OCI-LY7 (cell line): Measurements from ENCODE around the gene KRTAP2-2. TPM values are rescaled to one million over a fixed set of nuclear protein-coding genes. Genes with fewer than 3 reads are reported as not detected.

ENCODE experiments used
- BruUV-seq: library from RNA; stranded (reverse); fragments of 400-500 nt; replicated peaks from 2 replicates; lab custom pipeline; 2021; lab: Mats Ljungman, UMichigan
- CTCF ChIA-PET: fragments of 300-600 bp; sonication (Branson Sonifier 250); formaldehyde crosslinking; loops from one replicate; lab custom pipeline; 2022; ENCODE audit warnings: antibody characterized with exemption; ENCODE audit not compliant: unreplicated experiment; lab: Charles Lee
- POLR2A ChIA-PET: fragments of 300-600 bp; sonication (Branson Sonifier 250); formaldehyde crosslinking; loops from one replicate; lab custom pipeline; 2022; ENCODE audit warnings: antibody characterized with exemption; lab: Charles Lee
- DNase-seq: peaks from one replicate; pipeline ENCODE4 v3.0.0-alpha.2; 2015; ENCODE audit warnings: low spot score
- H2AFZ ChIP-seq: fragments of 200-600 bp; sonication (generic), shearing (Covaris generic); 2 replicates; pipeline ENCODE4 v1.6.1; 2014; ENCODE audit warnings: mild to moderate bottlenecking, antibody characterized with exemption, low read length, moderate library complexity
- H3K27ac ChIP-seq: fragments of 200-600 bp; sonication (generic); 2 replicates; pipeline ENCODE4 v1.5.1; 2014; ENCODE audit warnings: mixed run types, low read depth, mild to moderate bottlenecking, moderate library complexity, low read length, inconsistent platforms; ENCODE audit not compliant: poor library complexity, severe bottlenecking
- H3K36me3 ChIP-seq: fragments of 200-600 bp; sonication (generic); 2 replicates; pipeline ENCODE4 v1.6.1; 2014; ENCODE audit warnings: mild to moderate bottlenecking, antibody characterized with exemption, low read length, moderate library complexity, mixed read lengths; ENCODE audit not compliant: insufficient read depth
- H3K4me1 ChIP-seq: fragments of 200-600 bp; sonication (generic); 2 replicates; pipeline ENCODE4 v1.5.1; 2014; ENCODE audit warnings: mild to moderate bottlenecking, low read length; ENCODE audit not compliant: insufficient read depth, poor library complexity, severe bottlenecking
- H3K4me2 ChIP-seq: fragments of 200-600 bp; sonication (generic); 2 replicates; pipeline ENCODE4 v1.6.1; 2014; ENCODE audit warnings: mild to moderate bottlenecking, low read length
- H3K4me3 ChIP-seq: fragments of 200-600 bp; sonication (generic); 2 replicates; pipeline ENCODE4 v1.5.1; 2014; ENCODE audit warnings: mild to moderate bottlenecking, low read depth, low read length; ENCODE audit not compliant: poor library complexity, severe bottlenecking
- H3K79me2 ChIP-seq: fragments of 200-600 bp; sonication (generic); 2 replicates; pipeline ENCODE4 v1.6.1; 2016; ENCODE audit warnings: low read depth, mild to moderate bottlenecking, low read length, moderate library complexity, mixed read lengths; ENCODE audit not compliant: insufficient read depth
- H3K9me2 ChIP-seq: fragments of 200-600 bp; sonication (generic); 2 replicates; pipeline ENCODE4 v1.6.1; 2016; ENCODE audit warnings: mild to moderate bottlenecking, low read length, mixed read lengths; ENCODE audit not compliant: insufficient read depth
- H3K9me3 ChIP-seq: fragments of 200-600 bp; sonication (generic); 2 replicates; pipeline ENCODE4 v1.6.1; 2014; ENCODE audit warnings: mild to moderate bottlenecking, mixed run types, low read length, mixed read lengths
- H4K20me1 ChIP-seq: fragments of 200-600 bp; sonication (generic); 2 replicates; pipeline ENCODE4 v1.6.1; 2014; ENCODE audit warnings: mild to moderate bottlenecking, antibody characterized with exemption, low read length, moderate library complexity, mixed read lengths; ENCODE audit not compliant: insufficient read depth
- EZH2phosphoT487 ChIP-seq: fragments of 200-600 bp; sonication (generic); IDR thresholded peaks from 2 replicates; pipeline ENCODE4 v1.6.1; 2018; ENCODE audit warnings: low read depth, borderline replicate concordance, mild to moderate bottlenecking, mixed run types, antibody characterized with exemption, low read length, moderate library complexity, mixed read lengths
- intact Hi-C: fragments of 100-400 bp; cut with micrococcal nuclease; formaldehyde crosslinking; loops from one replicate; pipeline ENCODE4 v1.10.0; 2022; ENCODE audit not compliant: unreplicated experiment
- total RNA-seq, 2 experiments: library from RNA; depleted of rRNA in 1 of 2; stranded (reverse); fragments of >200 nt in 1 of 2; shearing (Covaris generic) in 1 of 2; gene quantifications; 2 replicates each; pipeline ENCODE4 v1.2.3, GENCODE V29; 2014 to 2022
- TF ChIP-seq, protein P1 (sequence below): fragments of 200-600 bp; sonication (generic); conservative IDR thresholded peaks from 2 replicates; pipeline ENCODE4 v1.5.1; 2014; ENCODE audit warnings: mild to moderate bottlenecking, antibody characterized with exemption, low read length, moderate library complexity, mixed read lengths

The KRTAP2-2 gene
- total RNA-seq, 2 experiments from 2014 or later = not detected

DNA sequence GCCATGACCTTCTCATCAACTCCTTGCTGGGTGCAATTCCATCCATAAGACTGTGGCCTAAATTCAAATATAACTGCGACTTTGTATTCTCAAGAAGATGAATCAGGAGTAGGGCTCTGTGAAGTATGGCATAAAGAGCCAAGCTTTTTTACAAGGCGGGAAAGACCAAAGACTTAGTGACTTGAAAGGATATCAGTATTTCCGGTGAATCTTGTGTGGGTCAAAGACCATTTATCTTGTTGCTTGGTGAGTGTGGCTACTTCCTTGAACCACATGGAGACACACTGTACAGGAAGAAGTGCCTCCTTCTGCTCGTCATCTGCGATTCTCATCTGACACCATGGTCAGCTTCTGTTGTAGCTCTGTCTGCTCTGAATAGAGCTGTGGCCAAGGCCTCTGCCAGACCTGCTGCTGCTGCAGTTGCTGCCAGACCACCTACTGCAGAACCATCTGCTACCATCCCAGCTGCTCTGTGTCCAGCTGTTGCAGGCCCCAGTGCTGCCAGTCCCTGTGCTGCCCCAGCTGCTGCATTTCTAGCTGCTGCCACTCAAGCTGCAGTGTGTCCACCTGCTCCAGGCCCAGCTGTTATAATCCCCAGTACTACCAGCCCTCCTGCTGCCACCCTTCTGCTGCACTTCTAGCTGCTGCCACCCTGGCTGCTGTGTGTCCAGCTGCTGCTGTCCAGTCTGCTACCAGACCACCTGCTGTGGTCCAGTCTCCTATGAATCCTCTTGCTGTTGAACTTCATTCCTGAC lies 16.8 kb upstream of the KRTAP2-2 start:
- H3K9me3 ChIP-seq = no peaks in the 10 kb centered on the region
- H3K27ac ChIP-seq = no peak overlapping the region
- no peak overlapping the region for H3K4me2 ChIP-seq
- no peak for DNase-seq
- H3K9me2 ChIP-seq = no peaks in the 10 kb centered on the region
- H3K4me1 ChIP-seq = no peaks in the 10 kb centered on the region
- H4K20me1 ChIP-seq = no peaks in the 10 kb centered on the region
- POLR2A ChIA-PET = no interaction called here
- TF ChIP-seq, protein P1, sequence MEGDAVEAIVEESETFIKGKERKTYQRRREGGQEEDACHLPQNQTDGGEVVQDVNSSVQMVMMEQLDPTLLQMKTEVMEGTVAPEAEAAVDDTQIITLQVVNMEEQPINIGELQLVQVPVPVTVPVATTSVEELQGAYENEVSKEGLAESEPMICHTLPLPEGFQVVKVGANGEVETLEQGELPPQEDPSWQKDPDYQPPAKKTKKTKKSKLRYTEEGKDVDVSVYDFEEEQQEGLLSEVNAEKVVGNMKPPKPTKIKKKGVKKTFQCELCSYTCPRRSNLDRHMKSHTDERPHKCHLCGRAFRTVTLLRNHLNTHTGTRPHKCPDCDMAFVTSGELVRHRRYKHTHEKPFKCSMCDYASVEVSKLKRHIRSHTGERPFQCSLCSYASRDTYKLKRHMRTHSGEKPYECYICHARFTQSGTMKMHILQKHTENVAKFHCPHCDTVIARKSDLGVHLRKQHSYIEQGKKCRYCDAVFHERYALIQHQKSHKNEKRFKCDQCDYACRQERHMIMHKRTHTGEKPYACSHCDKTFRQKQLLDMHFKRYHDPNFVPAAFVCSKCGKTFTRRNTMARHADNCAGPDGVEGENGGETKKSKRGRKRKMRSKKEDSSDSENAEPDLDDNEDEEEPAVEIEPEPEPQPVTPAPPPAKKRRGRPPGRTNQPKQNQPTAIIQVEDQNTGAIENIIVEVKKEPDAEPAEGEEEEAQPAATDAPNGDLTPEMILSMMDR = no peak
- no peaks in the 10 kb centered on the region for H3K79me2 ChIP-seq
- no peak overlapping the region for H3K4me3 ChIP-seq
- no peaks in the 10 kb centered on the region for H3K36me3 ChIP-seq
- intact Hi-C loops = no loop called here
- H2AFZ ChIP-seq = no peak overlapping the region
- BruUV-seq = no TSS peak
- CTCF ChIA-PET = no interaction called here

DNA sequence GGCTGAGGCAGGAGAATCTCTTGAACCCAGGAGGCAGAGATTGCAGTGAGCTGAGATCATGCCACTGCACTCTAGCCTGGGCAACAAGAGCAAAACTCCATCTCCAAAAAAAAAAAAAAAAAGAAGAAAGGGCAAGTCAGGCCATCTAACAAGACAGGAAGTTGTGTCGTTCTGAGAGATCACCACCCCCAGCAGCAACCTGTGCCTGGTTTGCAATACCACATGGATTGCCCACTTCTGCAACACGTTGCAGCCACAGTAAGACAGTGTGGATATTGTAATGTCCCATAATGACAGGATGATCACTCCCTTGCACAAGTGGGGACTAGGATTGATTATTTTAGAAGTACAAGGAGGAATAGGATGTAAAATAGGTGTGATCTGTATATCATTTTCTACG lies 14.0 kb upstream of the KRTAP2-2 start:
- no peaks in the 10 kb centered on the region for H3K36me3 ChIP-seq
- H3K4me2 ChIP-seq = no peak overlapping the region
- no peak overlapping the region for H2AFZ ChIP-seq
- intact Hi-C loops = no loop called here
- DNase-seq = no peak
- no TSS peak for BruUV-seq
- H3K9me3 ChIP-seq = no peaks in the 10 kb centered on the region
- TF ChIP-seq EZH2phosphoT487 = no peak
- TF ChIP-seq, protein P1 = no peak
- H3K9me2 ChIP-seq = no peaks in the 10 kb centered on the region
- H3K4me3 ChIP-seq = no peak overlapping the region
- ChIA-PET POLR2A (no interaction called here), CTCF (no interaction called here)
- H3K79me2 ChIP-seq = no peaks in the 10 kb centered on the region
- no peak overlapping the region for H3K27ac ChIP-seq
- no peaks in the 10 kb centered on the region for H3K4me1 ChIP-seq
- no peaks in the 10 kb centered on the region for H4K20me1 ChIP-seq

DNA sequence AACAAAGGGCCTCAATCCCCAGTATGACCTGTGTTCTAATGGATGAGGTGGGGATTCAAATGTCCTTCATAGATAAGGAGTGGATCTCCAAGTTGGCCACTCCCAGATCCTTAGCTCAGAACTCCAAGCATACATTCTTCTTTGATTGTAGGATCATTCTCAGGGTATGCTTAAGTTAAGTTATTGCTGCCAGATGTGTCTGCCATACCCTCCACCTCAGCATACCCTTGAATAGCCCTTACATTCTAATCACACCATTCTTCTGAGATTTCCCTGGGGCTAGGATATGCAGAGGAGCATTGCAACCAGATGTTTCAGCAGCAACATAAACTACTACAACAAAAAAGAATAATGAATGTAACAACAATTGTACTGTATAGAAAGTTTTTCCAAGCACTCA lies 12.3 kb upstream of the KRTAP2-2 start:
- Histone ChIP-seq H3K79me2 (no peaks in the 10 kb centered on the region), H3K9me2 (no peaks in the 10 kb centered on the region), H3K4me2 (no peak overlapping the region), H3K4me3 (no peak overlapping the region), H2AFZ (no peak overlapping the region), H3K9me3 (no peaks in the 10 kb centered on the region), H4K20me1 (no peaks in the 10 kb centered on the region), H3K4me1 (no peaks in the 10 kb centered on the region), H3K27ac (no peak overlapping the region), H3K36me3 (no peaks in the 10 kb centered on the region)
- no TSS peak for BruUV-seq
- CTCF ChIA-PET = no interaction called here
- TF ChIP-seq, protein P1 = no peak
- no peak for TF ChIP-seq EZH2phosphoT487
- intact Hi-C loops = no loop called here
- DNase-seq = no peak
- POLR2A ChIA-PET = no interaction called here
